A673 (cell line): ENCODE measurements around the gene CLEC5A.

ENCODE experiments used
- CTCF ChIP-seq: fragments of 300-800, 200-600 bp; sonication (generic); conservative IDR thresholded peaks from 2 replicates; pipeline ENCODE4 v1.5.1; 2017; ENCODE audit warnings: low read depth, mild to moderate bottlenecking, antibody characterized with exemption, low read length, moderate library complexity, mixed read lengths
- EZH2 ChIP-seq: fragments of 200-600 bp; sonication (generic); IDR thresholded peaks from 2 replicates; pipeline ENCODE4 v1.6.1; 2017; ENCODE audit warnings: borderline replicate concordance, low read depth, mild to moderate bottlenecking, mixed read lengths, antibody characterized with exemption, low read length; ENCODE audit not compliant: poor library complexity, severe bottlenecking

- no peak for TF ChIP-seq CTCF
- no peak for TF ChIP-seq EZH2
Measured at GRCh38 chr7:141889321-141889720, 57.5 kb downstream of the CLEC5A start.
